B cell (primary cell): ENCODE data around the gene SUMO2. TPM values are rescaled to one million over a fixed set of nuclear protein-coding genes. Genes with fewer than 3 reads are reported as not detected.
"Not testable (repeated sequence)": the region's sequence is repeated elsewhere in the genome, so short reads cannot be mapped to it uniquely, and the experiment has no call there.

Experiments
- ATAC-seq: fragments of 200-7000 bp; cut with Tn5 transposase; one replicate; pipeline ENCODE4 v1.10.0; 2021; ENCODE audit warnings: low read depth, mild to moderate bottlenecking, moderate number of reproducible peaks, moderate library complexity
- CTCF ChIA-PET: fragments of 350-600 bp; sonication (Branson Sonifier 250); formaldehyde crosslinking; loops from one replicate; lab custom pipeline; 2021; ENCODE audit warnings: antibody characterized with exemption, inconsistent platforms; lab: Charles Lee
- POLR2A ChIA-PET: fragments of 350-600 bp; sonication (Branson Sonifier 250); formaldehyde crosslinking; loops from one replicate; lab custom pipeline; 2021; ENCODE audit warnings: antibody characterized with exemption; lab: Charles Lee
- DNase-seq: peaks from one replicate; pipeline ENCODE4 v3.0.0; 2013
- H2AFZ ChIP-seq: 2 replicates; pipeline ENCODE4 v1.6.1; 2012; ENCODE audit warnings: mild to moderate bottlenecking, low read depth, low read length; ENCODE audit not compliant: insufficient read depth, poor library complexity, severe bottlenecking
- H3K27ac ChIP-seq, 2 donors: 1 replicate in 1 of 2; 2 replicates in 1 of 2; pipeline ENCODE4 v1.5.1; 2012 to 2013; ENCODE audit warnings: low read length in 2 of 2, mild to moderate bottlenecking in 2 of 2, moderate library complexity in 1 of 2
- H3K27me3 ChIP-seq, 4 experiments: fragments of 200-600 bp in 1 of 4; sonication (generic) in 1 of 4; replicated peaks in 1 of 4; 1 replicate in 2 of 4; 2 replicates in 2 of 4; pipeline versions ENCODE4 v1.6.1 to v1.7.0; 2013 to 2016; ENCODE audit warnings: low read length in 3 of 4, mild to moderate bottlenecking in 2 of 4, mixed read lengths in 1 of 4, moderate library complexity in 1 of 4; ENCODE audit not compliant: insufficient read depth in 4 of 4, control insufficient read depth in 3 of 4; ENCODE audit errors: control extremely low read depth in 1 of 4
- H3K36me3 ChIP-seq, 2 experiments: replicated peaks in 1 of 2; 1 replicate in 1 of 2; 2 replicates in 1 of 2; pipeline versions ENCODE4 v1.6.1 to v1.7.1; 2013; ENCODE audit warnings: low read length in 1 of 2; ENCODE audit not compliant: insufficient read depth in 2 of 2, control insufficient read depth in 1 of 2; ENCODE audit errors: control extremely low read depth in 1 of 2, extremely low read depth in 1 of 2
- H3K4me1 ChIP-seq, 2 donors: fragments of 200-600 bp in 1 of 2; sonication (generic) in 1 of 2; 1 replicate in 1 of 2; 2 replicates in 1 of 2; pipeline versions ENCODE4 v1.5.1 to v1.6.1; 2013 to 2017; ENCODE audit warnings: low read length in 2 of 2; ENCODE audit not compliant: control insufficient read depth in 2 of 2, insufficient read depth in 2 of 2
- H3K4me2 ChIP-seq: replicated peaks from 2 replicates; pipeline ENCODE3; 2012; ENCODE audit warnings: mild to moderate bottlenecking, low read depth, low read length; ENCODE audit not compliant: poor library complexity, severe bottlenecking
- H3K4me3 ChIP-seq, 5 experiments: fragments of 200-600 bp in 1 of 5; sonication (generic) in 1 of 5; 1 replicate in 3 of 5; 2 replicates in 2 of 5; pipeline versions ENCODE4 v1.5.1 to v1.7.0; 2011 to 2016; ENCODE audit warnings: low read length in 4 of 5, mild to moderate bottlenecking in 4 of 5, low read depth in 2 of 5, control low read depth in 1 of 5, moderate library complexity in 1 of 5; ENCODE audit not compliant: insufficient read depth in 1 of 5; ENCODE audit errors: control extremely low read depth in 1 of 5, extremely low read depth in 1 of 5
- H3K79me2 ChIP-seq: fragments of 200-600 bp; sonication (generic); one replicate; pipeline ENCODE4 v1.6.0; 2016; ENCODE audit warnings: low read length; ENCODE audit not compliant: control insufficient read depth, insufficient read depth
- H3K9ac ChIP-seq: fragments of 200-600 bp; sonication (generic); 2 replicates; pipeline ENCODE4 v1.6.1; 2017; ENCODE audit warnings: mild to moderate bottlenecking, low read length, moderate library complexity
- H3K9me3 ChIP-seq, 3 donors: one replicate each; pipeline versions ENCODE4 v1.6.1 to v1.7.1; 2013; ENCODE audit warnings: low read length in 2 of 3; ENCODE audit not compliant: control insufficient read depth in 2 of 3, insufficient read depth in 1 of 3; ENCODE audit errors: control extremely low read depth in 1 of 3
- H4K20me1 ChIP-seq: 2 replicates; pipeline ENCODE4 v1.6.0; 2012; ENCODE audit warnings: mild to moderate bottlenecking, low read length; ENCODE audit not compliant: insufficient read depth, control insufficient read depth, poor library complexity, severe bottlenecking
- H3K27ac Mint-ChIP-seq: one replicate; pipeline ENCODE4 v1.8.0; 2021; ENCODE audit warnings: mixed read lengths
- H3K27me3 Mint-ChIP-seq: one replicate; pipeline ENCODE4 v1.8.0; 2021; ENCODE audit warnings: mixed read lengths
- H3K4me1 Mint-ChIP-seq: one replicate; pipeline ENCODE4 v1.8.0; 2021; ENCODE audit warnings: mixed read lengths
- H3K4me3 Mint-ChIP-seq: one replicate; pipeline ENCODE4 v1.8.0; 2021; ENCODE audit warnings: mixed read lengths
- H3K9me3 Mint-ChIP-seq: one replicate; pipeline ENCODE4 v1.8.0; 2022; ENCODE audit warnings: mixed read lengths; ENCODE audit not compliant: insufficient read depth
- EZH2 ChIP-seq: IDR thresholded peaks from 2 replicates; pipeline ENCODE4 v1.6.1; 2012; ENCODE audit warnings: borderline replicate concordance, low read depth, mild to moderate bottlenecking, moderate library complexity, low read length; ENCODE audit not compliant: insufficient read depth, poor library complexity, severe bottlenecking
- WGBS: methylation state at CpG from one replicate; pipeline ENCODE4 v1.1.5; 2013; ENCODE audit warnings: missing lambda C conversion rate; ENCODE audit not compliant: insufficient coverage; 5-methylcytosine and 5-hydroxymethylcytosine counted together
- intact Hi-C: fragments of 100-400 bp; cut with micrococcal nuclease; formaldehyde crosslinking; loops from one replicate; pipeline ENCODE4 v1.10.0; 2022
- polyA plus RNA-seq: library from polyadenylated mRNA; depleted of rRNA; stranded (reverse); fragments of >200 nt; gene quantifications from 2 replicates; pipeline ENCODE4 v1.2.3, GENCODE V29; 2012
- total RNA-seq, 2 donors: library from RNA; stranded (reverse); fragments of 120-200 nt in 1 of 2; gene quantifications; 1 replicate in 1 of 2; 2 replicates in 1 of 2; pipeline versions ENCODE4 v1.2.3 to v1.2.4, GENCODE V29; 2013 to 2022
- TF ChIP-seq, protein P1 (sequence below): fragments of 200-600 bp; IDR thresholded peaks from one replicate; pipeline ENCODE4 v1.8.0; 2022; ENCODE audit warnings: antibody characterized with exemption, mild to moderate bottlenecking

SUMO2 gene
- total and polyA plus RNA-seq, 2 donors (not counting 1 experiment from before 2014, with no cell fraction given) = 35.1 to 229 TPM

GRCh38 chr17:75133001-75133400, 49.8 kb downstream of the SUMO2 start:
- H3K9me3 Mint-ChIP-seq = no peaks in the 10 kb centered on the region
- Histone ChIP-seq H3K4me3 (no peak overlapping the region), H3K4me2 (no peak overlapping the region), H3K36me3 (peaks cover 0 to 20% of the 10 kb centered on the region in 2 experiments), H3K27ac (no peak overlapping the region), H3K79me2 (no peaks in the 10 kb centered on the region), H3K9ac (no peak overlapping the region), H3K9me3 (no peaks in the 10 kb centered on the region), H4K20me1 (peaks cover 23% of the 10 kb centered on the region), H2AFZ (no peak overlapping the region), H3K27me3 (no peaks in the 10 kb centered on the region), H3K4me1 (peaks cover 11 to 23% of the 10 kb centered on the region in 2 donors)
- no peak for ATAC-seq
- no CpG with 5 or more reads among the region's 3 CpGs for WGBS
- H3K27me3 Mint-ChIP-seq = no peaks in the 10 kb centered on the region
- ChIA-PET POLR2A (interaction anchor here (2.2 to 3.5 kb wide), 2 partner anchors 17 to 50 kb away, joined by 7 to 49 read pairs; partner anchors contain the start of gene SUMO2), CTCF (interaction anchor here (0.6 to 13.4 kb wide), 10 partner anchors 12 to 323 kb away, joined by 3 to 262 read pairs (median 4); partner anchors contain the start of genes ARMC7, NUP85 and SUMO2)
- TF ChIP-seq, protein P1, sequence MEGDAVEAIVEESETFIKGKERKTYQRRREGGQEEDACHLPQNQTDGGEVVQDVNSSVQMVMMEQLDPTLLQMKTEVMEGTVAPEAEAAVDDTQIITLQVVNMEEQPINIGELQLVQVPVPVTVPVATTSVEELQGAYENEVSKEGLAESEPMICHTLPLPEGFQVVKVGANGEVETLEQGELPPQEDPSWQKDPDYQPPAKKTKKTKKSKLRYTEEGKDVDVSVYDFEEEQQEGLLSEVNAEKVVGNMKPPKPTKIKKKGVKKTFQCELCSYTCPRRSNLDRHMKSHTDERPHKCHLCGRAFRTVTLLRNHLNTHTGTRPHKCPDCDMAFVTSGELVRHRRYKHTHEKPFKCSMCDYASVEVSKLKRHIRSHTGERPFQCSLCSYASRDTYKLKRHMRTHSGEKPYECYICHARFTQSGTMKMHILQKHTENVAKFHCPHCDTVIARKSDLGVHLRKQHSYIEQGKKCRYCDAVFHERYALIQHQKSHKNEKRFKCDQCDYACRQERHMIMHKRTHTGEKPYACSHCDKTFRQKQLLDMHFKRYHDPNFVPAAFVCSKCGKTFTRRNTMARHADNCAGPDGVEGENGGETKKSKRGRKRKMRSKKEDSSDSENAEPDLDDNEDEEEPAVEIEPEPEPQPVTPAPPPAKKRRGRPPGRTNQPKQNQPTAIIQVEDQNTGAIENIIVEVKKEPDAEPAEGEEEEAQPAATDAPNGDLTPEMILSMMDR = no peak
- TF ChIP-seq EZH2 = no peak
- DNase-seq = no peak
- H3K4me1 Mint-ChIP-seq = peaks cover 30% of the 10 kb centered on the region
- no peak overlapping the region for H3K4me3 Mint-ChIP-seq
- intact Hi-C loops = no loop called here
- peak overlapping the region; percentile 32 for H3K27ac Mint-ChIP-seq

- Mint-ChIP-seq H3K27ac (peak overlapping the region; percentile 96), H3K4me3 (peak overlapping the region; percentile 90), H3K4me1 (peaks cover 33% of the 10 kb centered on the region)
- CTCF ChIA-PET = interaction anchor here (0.6 to 13.4 kb wide), 16 partner anchors 11 to 323 kb away, joined by 3 to 262 read pairs (median 5); partner anchors contain the start of genes ARMC7, HID1, JPT1 and NUP85
- 71% methylated on average over 33 of the region's 40 CpGs for WGBS
- intact Hi-C loops, H3K79me2 ChIP-seq, DNase-seq, ATAC-seq, H3K27me3 ChIP-seq, H3K9me3 Mint-ChIP-seq, H3K9me3 ChIP-seq, H3K27me3 Mint-ChIP-seq: not testable (repeated sequence)
- Histone ChIP-seq H3K36me3 (peaks cover 0 to 20% of the 10 kb centered on the region in 2 experiments), H3K4me2 (peak overlapping the region; percentile 86), H4K20me1 (peaks cover 23% of the 10 kb centered on the region), H3K27ac (peak overlapping the region; percentile 64 to 85), H3K9ac (peak overlapping the region; percentile 88), H3K4me1 (peaks cover 11 to 23% of the 10 kb centered on the region in 2 donors), H2AFZ (peak overlapping the region; percentile 92), H3K4me3 (peak overlapping the region; percentile 40 to 95 (median 87))
- POLR2A ChIA-PET = interaction anchor here (0.7 to 3.5 kb wide), 9 partner anchors 9 to 282 kb away, joined by 3 to 49 read pairs (median 6); partner anchors contain the start of genes ARMC7, MRPL58 and SUMO2
These were observed 50.5 kb downstream of the SUMO2 start for GRCh38 chr17:75132018-75133000.
